ENCODE results near the gene ELF2. TPM values are rescaled to one million over a fixed set of nuclear protein-coding genes. Genes with fewer than 3 reads are reported as not detected.

The ELF2 gene
- total RNA-seq, 1 experiment from 2014 or later, result 44.6 TPM

GRCh38 chr4:139015269-139015947, 161.6 kb downstream of the ELF2 start, which contains the start of gene NOCT (continued):
- TF ChIP-seq ZBTB21 (CRISPR knock-in tag; IDR thresholded peaks at IDR 0.05; ENCODE audit: borderline replicate concordance), result peak; percentile 76; the same call in 1 of the 2 replicates
- TF ChIP-seq KAT7 (CRISPR knock-in tag; IDR thresholded peaks at IDR 0.05; ENCODE audit: borderline replicate concordance), result no peak
- peak; percentile 82; the same call in 1 of the 2 replicates for TF ChIP-seq FOXP4 (CRISPR knock-in tag; IDR thresholded peaks at IDR 0.05)
- peak; percentile 9; the same call in 1 of the 2 replicates for TF ChIP-seq ESRRA (CRISPR knock-in tag; IDR thresholded peaks at IDR 0.05; ENCODE audit: borderline replicate concordance)
- no peak for TF ChIP-seq SMAD4 (CRISPR knock-in tag; IDR thresholded peaks at IDR 0.05)
- TF ChIP-seq ZBTB43 (CRISPR knock-in tag; IDR thresholded peaks at IDR 0.05), result peak; percentile 34; the same call in 1 of the 2 replicates
- TF ChIP-seq, protein P1, sequence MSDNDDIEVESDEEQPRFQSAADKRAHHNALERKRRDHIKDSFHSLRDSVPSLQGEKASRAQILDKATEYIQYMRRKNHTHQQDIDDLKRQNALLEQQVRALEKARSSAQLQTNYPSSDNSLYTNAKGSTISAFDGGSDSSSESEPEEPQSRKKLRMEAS (CRISPR knock-in tag; IDR thresholded peaks at IDR 0.05), result peak; percentile 96
- TF ChIP-seq GABPB1 (CRISPR knock-in tag; IDR thresholded peaks at IDR 0.05), result peak; percentile 37
- TF ChIP-seq SMAD3 (CRISPR knock-in tag; IDR thresholded peaks at IDR 0.05; ENCODE audit: borderline replicate concordance), result peak; percentile 87
- TF ChIP-seq MYBL2 (CRISPR knock-in tag; IDR thresholded peaks at IDR 0.05), result peak; percentile 84; the same call in 1 of the 2 replicates
- TF ChIP-seq IRF2 (CRISPR knock-in tag; IDR thresholded peaks at IDR 0.05; ENCODE audit: borderline replicate concordance, low read depth), result 0 out of 2 replicates have a peak, but pooled peaks have one; percentile 34
- TF ChIP-seq ZMAT4 (CRISPR knock-in tag; IDR thresholded peaks at IDR 0.05), result no peak
- TF ChIP-seq NFE2L1 (CRISPR knock-in tag; IDR thresholded peaks at IDR 0.05), result peak; percentile 29; the same call in 1 of the 2 replicates
- TF ChIP-seq, protein P2, sequence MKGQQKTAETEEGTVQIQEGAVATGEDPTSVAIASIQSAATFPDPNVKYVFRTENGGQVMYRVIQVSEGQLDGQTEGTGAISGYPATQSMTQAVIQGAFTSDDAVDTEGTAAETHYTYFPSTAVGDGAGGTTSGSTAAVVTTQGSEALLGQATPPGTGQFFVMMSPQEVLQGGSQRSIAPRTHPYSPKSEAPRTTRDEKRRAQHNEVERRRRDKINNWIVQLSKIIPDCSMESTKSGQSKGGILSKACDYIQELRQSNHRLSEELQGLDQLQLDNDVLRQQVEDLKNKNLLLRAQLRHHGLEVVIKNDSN (CRISPR knock-in tag; IDR thresholded peaks at IDR 0.05), result peak; percentile 81
- peak; percentile 43; the same call in 1 of the 2 replicates for TF ChIP-seq TEAD4 (CRISPR knock-in tag; IDR thresholded peaks at IDR 0.05)
- no peak for TF ChIP-seq ZNF416 (CRISPR knock-in tag; IDR thresholded peaks at IDR 0.05)
- TF ChIP-seq, protein P3, sequence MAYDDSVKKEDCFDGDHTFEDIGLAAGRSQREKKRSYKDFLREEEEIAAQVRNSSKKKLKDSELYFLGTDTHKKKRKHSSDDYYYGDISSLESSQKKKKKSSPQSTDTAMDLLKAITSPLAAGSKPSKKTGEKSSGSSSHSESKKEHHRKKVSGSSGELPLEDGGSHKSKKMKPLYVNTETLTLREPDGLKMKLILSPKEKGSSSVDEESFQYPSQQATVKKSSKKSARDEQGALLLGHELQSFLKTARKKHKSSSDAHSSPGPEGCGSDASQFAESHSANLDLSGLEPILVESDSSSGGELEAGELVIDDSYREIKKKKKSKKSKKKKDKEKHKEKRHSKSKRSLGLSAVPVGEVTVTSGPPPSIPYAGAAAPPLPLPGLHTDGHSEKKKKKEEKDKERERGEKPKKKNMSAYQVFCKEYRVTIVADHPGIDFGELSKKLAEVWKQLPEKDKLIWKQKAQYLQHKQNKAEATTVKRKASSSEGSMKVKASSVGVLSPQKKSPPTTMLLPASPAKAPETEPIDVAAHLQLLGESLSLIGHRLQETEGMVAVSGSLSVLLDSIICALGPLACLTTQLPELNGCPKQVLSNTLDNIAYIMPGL (CRISPR knock-in tag; IDR thresholded peaks at IDR 0.05), result peak; percentile 66; the same call in 1 of the 2 replicates
- TF ChIP-seq ZNF425 (CRISPR knock-in tag; conservative IDR thresholded peaks at IDR 0.05), result no peak
- TF ChIP-seq PRDM15 (CRISPR knock-in tag; IDR thresholded peaks at IDR 0.05), result peak; percentile 76
- TF ChIP-seq, protein P4, sequence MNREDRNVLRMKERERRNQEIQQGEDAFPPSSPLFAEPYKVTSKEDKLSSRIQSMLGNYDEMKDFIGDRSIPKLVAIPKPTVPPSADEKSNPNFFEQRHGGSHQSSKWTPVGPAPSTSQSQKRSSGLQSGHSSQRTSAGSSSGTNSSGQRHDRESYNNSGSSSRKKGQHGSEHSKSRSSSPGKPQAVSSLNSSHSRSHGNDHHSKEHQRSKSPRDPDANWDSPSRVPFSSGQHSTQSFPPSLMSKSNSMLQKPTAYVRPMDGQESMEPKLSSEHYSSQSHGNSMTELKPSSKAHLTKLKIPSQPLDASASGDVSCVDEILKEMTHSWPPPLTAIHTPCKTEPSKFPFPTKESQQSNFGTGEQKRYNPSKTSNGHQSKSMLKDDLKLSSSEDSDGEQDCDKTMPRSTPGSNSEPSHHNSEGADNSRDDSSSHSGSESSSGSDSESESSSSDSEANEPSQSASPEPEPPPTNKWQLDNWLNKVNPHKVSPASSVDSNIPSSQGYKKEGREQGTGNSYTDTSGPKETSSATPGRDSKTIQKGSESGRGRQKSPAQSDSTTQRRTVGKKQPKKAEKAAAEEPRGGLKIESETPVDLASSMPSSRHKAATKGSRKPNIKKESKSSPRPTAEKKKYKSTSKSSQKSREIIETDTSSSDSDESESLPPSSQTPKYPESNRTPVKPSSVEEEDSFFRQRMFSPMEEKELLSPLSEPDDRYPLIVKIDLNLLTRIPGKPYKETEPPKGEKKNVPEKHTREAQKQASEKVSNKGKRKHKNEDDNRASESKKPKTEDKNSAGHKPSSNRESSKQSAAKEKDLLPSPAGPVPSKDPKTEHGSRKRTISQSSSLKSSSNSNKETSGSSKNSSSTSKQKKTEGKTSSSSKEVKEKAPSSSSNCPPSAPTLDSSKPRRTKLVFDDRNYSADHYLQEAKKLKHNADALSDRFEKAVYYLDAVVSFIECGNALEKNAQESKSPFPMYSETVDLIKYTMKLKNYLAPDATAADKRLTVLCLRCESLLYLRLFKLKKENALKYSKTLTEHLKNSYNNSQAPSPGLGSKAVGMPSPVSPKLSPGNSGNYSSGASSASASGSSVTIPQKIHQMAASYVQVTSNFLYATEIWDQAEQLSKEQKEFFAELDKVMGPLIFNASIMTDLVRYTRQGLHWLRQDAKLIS (CRISPR knock-in tag; IDR thresholded peaks at IDR 0.05; ENCODE audit: borderline replicate concordance), result 0 out of 2 replicates have a peak, but pooled peaks have one; percentile 17
- TF ChIP-seq RELA (CRISPR knock-in tag; IDR thresholded peaks at IDR 0.05; ENCODE audit: borderline replicate concordance), result no peak

All from WTC11 (cell line).